Urinary bladder (tissue), 4 donors: ENCODE data around the gene KLHL7. TPM values are rescaled to one million over a fixed set of nuclear protein-coding genes. Genes with fewer than 3 reads are reported as not detected.
A peak's percentile ranks its signal among the peaks of the same experiment; 100 is the strongest.
"Not testable (repeated sequence)": the region's sequence is repeated elsewhere in the genome, so short reads cannot be mapped to it uniquely, and the experiment has no call there.

Source experiments
- DNase-seq: peaks from one replicate; pipeline ENCODE4 v3.0.0-alpha.2; 2015; ENCODE audit errors: extremely low spot score
- H3K27ac ChIP-seq: one replicate; pipeline ENCODE4 v1.5.1; 2013; ENCODE audit warnings: low read depth, mild to moderate bottlenecking, moderate library complexity
- H3K36me3 ChIP-seq: one replicate; pipeline ENCODE4 v1.6.1; 2013; ENCODE audit warnings: mild to moderate bottlenecking, moderate library complexity; ENCODE audit not compliant: insufficient read depth
- H3K4me1 ChIP-seq: one replicate; pipeline ENCODE4 v1.6.1; 2013; ENCODE audit warnings: mild to moderate bottlenecking, moderate library complexity; ENCODE audit not compliant: insufficient read depth
- H3K4me3 ChIP-seq: one replicate; pipeline ENCODE4 v1.5.1; 2013; ENCODE audit warnings: low read depth, low read length
- WGBS: extraction: QIAGEN DNeasy Blood & Tissue Kit; methylation state at CpG from one replicate; pipeline ENCODE4 v1.1.7; 2013; 5-methylcytosine and 5-hydroxymethylcytosine counted together
- polyA plus RNA-seq: library from polyadenylated mRNA; stranded (reverse); fragments of 200-250 nt; gene quantifications from one replicate; pipeline ENCODE4 v1.2.3, GENCODE V29; 2013
- total RNA-seq: library from RNA; depleted of rRNA; stranded (reverse); fragments of >200 nt; gene quantifications from one replicate; pipeline ENCODE4 v1.2.3, GENCODE V29; 2014
- donor health status: healthy with polysubstance abuse.
- donor health status: healthy.

KLHL7 gene
- total and polyA plus RNA-seq, 2 donors, result 26.4 to 38.5 TPM

- H3K4me3 ChIP-seq, result no peak overlapping the region
- DNase-seq, result no peak
- peaks cover 3% of the 10 kb centered on the region for H3K36me3 ChIP-seq
- no peaks in the 10 kb centered on the region for H3K4me1 ChIP-seq
- H3K27ac ChIP-seq, result no peak overlapping the region
- WGBS, result 59% methylated on average over 8 of the region's 8 CpGs
These were observed 62.7 kb downstream of the KLHL7 start for GRCh38 chr7:23168111-23168885.

- Histone ChIP-seq H3K36me3 (no peaks in the 10 kb centered on the region), H3K4me1 (no peaks in the 10 kb centered on the region), H3K4me3 (no peak overlapping the region), H3K27ac (no peak overlapping the region)
- WGBS, result 71% methylated on average over 2 of the region's 2 CpGs
- no peak for DNase-seq
These were observed 70.4 kb downstream of the KLHL7 start for GRCh38 chr7:23175938-23176337.

GRCh38 chr7:23181684-23182553, 76.3 kb downstream of the KLHL7 start, which contains the start of gene NUP42:
Gene NUP42 (plus strand): TSS chr7:23182048. CDS start chr7:23182086, 38 bp downstream.
- no peaks in the 10 kb centered on the region for H3K4me1 ChIP-seq
- under 1% methylated on average over 63 of the region's 63 CpGs for WGBS
- peak; percentile 95 for DNase-seq

DNA sequence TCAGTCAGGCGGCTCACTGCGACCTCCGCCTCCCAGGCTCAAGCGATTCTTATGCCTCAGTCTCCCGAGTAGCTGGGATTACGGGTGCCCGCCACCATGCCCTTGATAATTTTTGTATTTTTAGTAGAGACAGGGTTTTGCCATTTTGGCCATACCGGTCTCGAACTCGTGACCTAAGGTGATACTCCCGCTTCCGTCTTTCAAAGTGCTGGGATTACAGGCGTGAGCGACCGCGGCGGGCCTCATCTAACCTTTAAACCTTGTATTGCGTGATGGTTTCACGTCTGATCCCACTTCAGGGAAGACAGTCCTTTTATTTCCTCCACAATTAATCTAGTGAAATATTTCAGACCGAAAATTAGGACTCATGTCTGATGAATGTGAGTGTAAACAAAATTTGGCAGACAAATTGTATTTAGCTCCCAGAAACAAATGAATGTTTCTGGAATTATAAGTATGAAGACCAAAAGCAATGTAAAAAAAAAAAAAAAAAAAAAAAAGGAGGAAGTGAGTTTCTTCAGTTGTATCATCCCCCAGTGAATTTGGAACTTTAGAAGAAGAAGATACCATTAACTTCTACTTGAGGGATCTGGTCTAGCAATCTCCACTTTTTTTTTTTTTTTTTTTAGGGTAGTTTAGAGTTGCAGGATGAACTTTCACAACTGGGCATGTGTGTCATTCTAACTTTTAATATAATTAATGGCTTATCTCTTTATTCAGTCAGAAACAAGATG, 77.9 kb downstream of the KLHL7 start:
- Histone ChIP-seq H3K4me3 (no peak overlapping the region), H3K27ac (no peak overlapping the region), H3K4me1 (no peaks in the 10 kb centered on the region), H3K36me3 (peaks cover 2% of the 10 kb centered on the region)
- no peak for DNase-seq
- 93% methylated on average over 20 of the region's 20 CpGs for WGBS

More at GRCh38 chr7:23181684-23182553, 76.3 kb downstream of the KLHL7 start, which contains the start of gene NUP42:
- Histone ChIP-seq H3K27ac (peak within 1 kb of the TSS; percentile 82), H3K36me3 (no peaks in the 10 kb centered on the region), H3K4me3 (peak within 1 kb of the TSS; percentile 84)

DNA sequence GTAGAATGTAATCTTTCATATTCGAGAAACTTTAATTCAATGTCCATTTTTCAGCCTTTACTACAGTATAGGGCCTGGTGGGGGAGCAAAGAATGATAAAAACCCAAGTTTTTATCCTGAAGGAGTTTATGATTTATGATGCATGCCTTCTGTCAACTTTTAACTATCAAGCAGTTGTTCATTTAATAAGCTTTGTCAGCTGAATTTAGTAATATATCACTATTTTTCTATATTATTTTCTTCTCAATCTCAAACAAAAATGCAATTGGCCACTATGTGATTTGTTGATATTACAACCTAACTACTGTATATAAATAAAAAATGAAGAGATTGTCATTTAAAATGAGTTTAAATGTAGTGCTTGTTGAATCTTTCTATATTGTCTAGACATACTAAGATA, 78.7 kb downstream of the KLHL7 start:
- peaks cover 2% of the 10 kb centered on the region for H3K36me3 ChIP-seq
- H3K27ac ChIP-seq, result no peak overlapping the region
- DNase-seq, result no peak
- no peak overlapping the region for H3K4me3 ChIP-seq
- WGBS, result 84% methylated on average over 1 of the region's 1 CpG
- no peaks in the 10 kb centered on the region for H3K4me1 ChIP-seq

GRCh38 chr7:23184709-23185359, 79.2 kb downstream of the KLHL7 start:
- no peak overlapping the region for H3K4me3 ChIP-seq
- WGBS, result 75% methylated on average over 4 of the region's 4 CpGs
- no peak overlapping the region for H3K27ac ChIP-seq
- peaks cover 2% of the 10 kb centered on the region for H3K36me3 ChIP-seq
- no peaks in the 10 kb centered on the region for H3K4me1 ChIP-seq
- no peak for DNase-seq

DNA sequence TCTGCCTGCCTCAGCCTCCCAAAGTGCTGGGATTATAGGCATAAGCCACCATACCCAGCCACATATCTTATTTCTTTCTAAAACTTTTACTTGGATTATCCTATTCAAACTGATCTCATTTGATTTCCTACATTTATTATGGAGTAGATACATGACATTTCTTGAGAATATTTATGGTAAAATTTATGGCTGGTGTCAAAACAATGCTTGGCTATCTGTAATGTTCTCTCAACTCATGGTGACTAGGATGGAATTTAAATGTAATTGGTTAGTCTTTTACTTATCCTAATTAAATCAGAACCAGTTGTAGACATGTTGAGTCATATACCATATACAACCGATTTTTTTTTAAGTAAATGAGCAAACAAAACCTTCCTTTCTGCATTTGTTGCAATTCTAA, 80.4 kb downstream of the KLHL7 start:
- peaks cover 2% of the 10 kb centered on the region for H3K36me3 ChIP-seq
- 69% methylated on average over 1 of the region's 1 CpG for WGBS

DNA sequence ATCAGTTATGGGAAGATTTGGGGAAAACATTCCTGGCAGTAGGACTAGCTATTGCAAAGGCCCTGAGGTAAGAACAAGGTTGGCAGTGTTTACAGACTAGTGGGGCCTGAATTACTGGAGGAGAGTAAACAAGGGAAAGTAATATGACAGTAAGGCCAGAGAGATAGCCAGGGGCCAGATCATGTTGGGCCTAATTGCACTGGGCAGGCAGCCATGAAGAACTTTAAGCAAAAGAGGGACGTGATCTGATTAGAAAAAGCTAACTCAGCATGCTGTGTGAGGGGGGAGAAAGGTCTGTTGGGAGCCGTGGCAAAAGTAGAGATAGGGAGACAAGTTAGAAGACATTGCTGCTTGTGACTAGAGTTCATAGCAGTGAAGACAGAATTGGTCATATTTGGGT, 85.4 kb downstream of the KLHL7 start:
- Histone ChIP-seq H3K4me1 (no peaks in the 10 kb centered on the region), H3K27ac (no peak overlapping the region), H3K36me3 (peaks cover 5% of the 10 kb centered on the region), H3K4me3 (no peak overlapping the region)
- 56% methylated on average over 2 of the region's 2 CpGs for WGBS
- DNase-seq, result no peak

More for the DNA sequence above, 80.4 kb downstream of the KLHL7 start:
- Histone ChIP-seq H3K27ac (no peak overlapping the region), H3K4me3 (no peak overlapping the region), H3K4me1 (no peaks in the 10 kb centered on the region)
- DNase-seq, result no peak

DNA sequence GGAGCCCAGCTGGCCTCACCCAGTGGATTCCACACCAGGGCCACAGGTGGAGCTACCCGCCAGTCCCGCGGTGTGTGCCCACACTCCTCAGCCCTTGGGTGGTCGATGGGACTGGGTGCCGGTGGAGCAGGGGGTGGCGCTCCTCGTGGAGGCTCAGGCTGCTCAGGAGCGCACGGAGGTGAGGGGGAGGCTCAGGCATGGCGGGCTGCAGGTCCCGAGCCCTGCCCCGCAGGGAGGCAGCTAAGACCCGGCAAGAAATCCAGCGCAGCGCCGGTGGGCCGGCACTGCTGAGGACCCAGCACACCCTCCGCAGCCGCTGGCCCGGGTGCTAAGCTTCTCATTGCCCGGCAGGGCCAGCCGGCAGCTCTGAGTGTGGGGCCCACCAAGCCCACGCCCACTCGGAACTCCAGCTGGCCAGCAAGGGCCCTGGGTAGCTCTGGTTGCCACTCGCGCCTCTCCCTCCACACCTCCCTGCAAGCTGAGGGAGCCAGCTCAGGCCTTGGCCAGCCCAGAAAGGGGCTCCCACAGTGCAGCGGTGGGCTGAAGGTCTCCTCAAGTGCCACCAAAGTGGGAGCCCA, 88.2 kb downstream of the KLHL7 start:
- 96% methylated on average over 27 of the region's 27 CpGs for WGBS
- not testable (repeated sequence) for H3K27ac ChIP-seq, H3K36me3 ChIP-seq, H3K4me3 ChIP-seq, DNase-seq, H3K4me1 ChIP-seq

DNA sequence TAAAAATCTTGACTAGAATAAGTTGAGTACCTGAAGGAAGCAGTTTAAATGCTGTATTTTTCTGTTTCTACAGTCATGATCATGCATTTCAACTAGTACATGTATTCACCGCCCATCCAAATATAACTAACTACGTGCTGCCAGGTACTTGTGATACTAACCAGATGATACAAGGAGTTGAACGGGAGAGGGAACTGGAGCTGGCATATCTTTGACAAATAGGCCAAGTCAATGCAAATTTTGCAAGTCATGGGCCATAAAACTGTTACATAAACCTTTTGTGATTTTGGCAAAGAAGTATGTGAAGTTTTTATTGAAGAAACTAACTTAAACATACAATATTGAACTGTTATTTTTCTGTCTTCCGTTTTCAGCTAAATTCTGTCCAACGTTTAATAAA, 90.7 kb downstream of the KLHL7 start:
- 30% methylated on average over 5 of the region's 5 CpGs for WGBS
- Histone ChIP-seq H3K36me3 (peaks cover 9% of the 10 kb centered on the region), H3K27ac (no peak overlapping the region), H3K4me3 (no peak overlapping the region), H3K4me1 (no peaks in the 10 kb centered on the region)
- no peak for DNase-seq

DNA sequence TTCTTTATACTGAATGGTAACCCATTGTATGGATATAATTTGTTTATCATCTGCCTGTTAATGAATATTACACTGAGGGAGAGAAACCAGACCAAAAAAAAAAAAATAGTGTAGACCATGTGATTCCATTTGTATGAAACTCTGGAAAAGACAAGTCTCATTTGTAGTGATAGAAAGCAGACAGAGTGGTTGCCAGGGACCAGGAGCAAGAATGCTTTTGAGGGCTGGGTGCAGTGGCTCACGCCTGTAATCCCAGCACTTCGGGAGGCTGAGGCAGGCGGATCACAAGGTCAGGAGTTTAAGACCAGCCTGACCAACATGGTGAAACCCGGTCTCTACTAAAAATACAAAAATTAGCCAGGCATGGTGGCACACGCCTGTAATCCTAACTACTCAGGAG, 92.2 kb downstream of the KLHL7 start:
- not testable (repeated sequence) for H3K4me1 ChIP-seq, DNase-seq, H3K36me3 ChIP-seq, H3K27ac ChIP-seq, H3K4me3 ChIP-seq
- 89% methylated on average over 5 of the region's 5 CpGs for WGBS

DNA sequence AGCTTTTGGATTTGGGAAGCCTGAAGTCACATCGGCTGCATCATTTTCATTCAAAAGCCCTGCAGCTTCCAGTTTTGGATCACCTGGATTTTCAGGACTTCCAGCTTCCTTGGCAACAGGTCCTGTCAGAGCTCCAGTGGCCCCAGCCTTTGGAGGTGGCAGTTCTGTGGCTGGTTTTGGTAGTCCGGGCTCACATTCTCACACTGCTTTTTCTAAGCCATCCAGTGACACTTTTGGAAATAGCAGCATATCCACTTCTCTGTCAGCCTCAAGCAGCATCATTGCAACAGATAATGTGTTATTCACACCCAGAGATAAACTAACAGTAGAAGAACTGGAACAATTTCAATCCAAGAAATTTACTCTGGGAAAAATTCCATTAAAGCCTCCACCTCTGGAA, 94.7 kb downstream of the KLHL7 start:
- H3K36me3 ChIP-seq, result peaks cover 6% of the 10 kb centered on the region
- H3K27ac ChIP-seq, result no peak overlapping the region
- 86% methylated on average over 2 of the region's 2 CpGs for WGBS
- no peak for DNase-seq
- H3K4me3 ChIP-seq, result no peak overlapping the region
- H3K4me1 ChIP-seq, result no peaks in the 10 kb centered on the region

DNA sequence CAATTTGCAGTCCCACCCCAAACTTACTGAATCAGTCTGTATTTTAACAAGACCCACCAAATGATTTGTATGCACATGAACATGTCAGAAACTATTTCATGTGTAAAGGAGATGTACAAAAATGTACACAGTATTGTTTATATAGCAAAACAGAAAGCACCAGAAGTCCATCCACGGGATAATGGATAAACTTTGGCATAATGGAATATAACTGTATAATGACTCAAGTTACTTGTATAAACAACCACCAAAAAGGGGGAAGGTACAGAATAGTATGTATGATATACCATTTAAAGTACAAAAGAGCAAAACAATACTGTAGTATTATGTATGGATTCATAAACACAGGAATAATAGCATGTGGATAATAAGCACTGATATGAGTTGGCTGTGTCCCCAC, 98.7 kb downstream of the KLHL7 start:
- H3K36me3 ChIP-seq, result peaks cover 2% of the 10 kb centered on the region
- no peaks in the 10 kb centered on the region for H3K4me1 ChIP-seq
- 69% methylated on average over 1 of the region's 1 CpG for WGBS
- H3K27ac ChIP-seq, result no peak overlapping the region
- H3K4me3 ChIP-seq, result no peak overlapping the region
- DNase-seq, result no peak
